Activated naive CD4-positive, alpha-beta T cell treated with anti-CD3 and anti-CD28 coated beads for 36 hours (primary cell): Measurements from ENCODE around the gene ASH1L. TPM values are rescaled to one million over a fixed set of nuclear protein-coding genes. Genes with fewer than 3 reads are reported as not detected.
"Not testable (repeated sequence)": the region's sequence is repeated elsewhere in the genome, so short reads cannot be mapped to it uniquely, and the experiment has no call there.

Source experiments
- CTCF ChIA-PET: fragments of 350-600 bp; sonication (Branson Sonifier 250); formaldehyde crosslinking; loops from one replicate; lab custom pipeline; 2021; ENCODE audit warnings: antibody characterized with exemption; lab: Charles Lee
- DNase-seq: peaks from one replicate; pipeline ENCODE4 v3.0.0-alpha.2; 2020
- H3K27ac Mint-ChIP-seq: one replicate; pipeline ENCODE4 v1.8.0; 2021; ENCODE audit warnings: mild to moderate bottlenecking, mixed read lengths
- H3K27me3 Mint-ChIP-seq: one replicate; pipeline ENCODE4 v1.8.0; 2021; ENCODE audit warnings: low read depth, mixed read lengths
- H3K36me3 Mint-ChIP-seq: one replicate; pipeline ENCODE4 v1.8.0; 2021; ENCODE audit warnings: low read depth, mixed read lengths
- H3K4me1 Mint-ChIP-seq: one replicate; pipeline ENCODE4 v1.8.0; 2021; ENCODE audit warnings: low read depth, mixed read lengths
- H3K4me3 Mint-ChIP-seq: one replicate; pipeline ENCODE4 v1.8.0; 2021; ENCODE audit warnings: mild to moderate bottlenecking, moderate library complexity, mixed read lengths
- H3K9me3 Mint-ChIP-seq: one replicate; pipeline ENCODE4 v1.8.0; 2021; ENCODE audit warnings: mixed read lengths
- intact Hi-C: fragments of 100-400 bp; cut with micrococcal nuclease; formaldehyde crosslinking; loops from one replicate; pipeline ENCODE4 v1.15.1; 2023
- total RNA-seq, 2 experiments: library from RNA; stranded (reverse); gene quantifications; one replicate each; pipeline ENCODE4 v1.2.3, GENCODE V29; 2021

ASH1L gene
- total RNA-seq: 10 to 100 TPM; 27.4 to 27.5 TPM

- peaks cover 23% of the 10 kb centered on the region for H3K36me3 Mint-ChIP-seq
- H3K4me1 Mint-ChIP-seq: peaks cover 48% of the 10 kb centered on the region
- H3K9me3 Mint-ChIP-seq: no peaks in the 10 kb centered on the region
- peak; percentile 95 for DNase-seq
- H3K27me3 Mint-ChIP-seq: no peaks in the 10 kb centered on the region
- CTCF ChIA-PET: no interaction called here
- peak within 1 kb of the TSS; percentile 97 for H3K27ac Mint-ChIP-seq
- H3K4me3 Mint-ChIP-seq: peak within 1 kb of the TSS; percentile 100
- intact Hi-C loops: loop anchor here (1.0 to 10.0 kb wide), 7 partner anchors 26 to 320 kb away; partner anchors contain the start of genes CLK2 and HCN3
Measured at GRCh38 chr1:155562581-155563376, at the start of gene ASH1L. TSS of gene ASH1L (minus strand) at chr1:155562803. CDS start at chr1:155521519, 41,284 bp downstream.

GRCh38 chr1:155610257-155610647 lies 47.6 kb upstream of the ASH1L start:
- not testable (repeated sequence) for H3K27me3 Mint-ChIP-seq, H3K27ac Mint-ChIP-seq, H3K9me3 Mint-ChIP-seq, DNase-seq
- CTCF ChIA-PET: interaction anchor here (1.0 kb wide), 2 partner anchors 10 to 360 kb away, joined by 3 to 4 read pairs; no protein-coding TSS in a partner anchor
- Mint-ChIP-seq H3K4me3 (peak overlapping the region; percentile 58), H3K4me1 (peaks cover 14% of the 10 kb centered on the region), H3K36me3 (peaks cover 12% of the 10 kb centered on the region)
- intact Hi-C loops: loop anchor here (1.0 kb wide), 1 partner anchor 74 kb away; no protein-coding TSS in a partner anchor

- Mint-ChIP-seq H3K4me3 (peak within 1 kb of the TSS; percentile 93), H3K27me3 (no peaks in the 10 kb centered on the region), H3K27ac (peak within 1 kb of the TSS; percentile 87), H3K9me3 (no peaks in the 10 kb centered on the region), H3K36me3 (peaks cover 10% of the 10 kb centered on the region), H3K4me1 (peaks cover 13% of the 10 kb centered on the region)
- peak; percentile 100 for DNase-seq
- CTCF ChIA-PET: interaction anchor here (0.9 to 1.0 kb wide), 3 partner anchors 9 to 359 kb away, joined by 3 to 5 read pairs (median 4); no protein-coding TSS in a partner anchor
- intact Hi-C loops: loop anchor here (1.0 kb wide), 1 partner anchor 73 kb away; no protein-coding TSS in a partner anchor
Measured at GRCh38 chr1:155609515-155610256, 47.1 kb upstream of the ASH1L start, which contains the start of gene MSTO1. TSS of gene MSTO1 (plus strand) at chr1:155610218. CDS start at chr1:155610249, 31 bp downstream.

- no peak for DNase-seq
- no peaks in the 10 kb centered on the region for H3K9me3 Mint-ChIP-seq
- intact Hi-C loops: no loop called here
- peak overlapping the region; percentile 66 for H3K27ac Mint-ChIP-seq
- no peaks in the 10 kb centered on the region for H3K27me3 Mint-ChIP-seq
- H3K4me1 Mint-ChIP-seq: peaks cover 13% of the 10 kb centered on the region
- CTCF ChIA-PET: interaction anchor here (0.9 to 2.2 kb wide), 2 partner anchors 273 to 358 kb away, joined by 5 to 10 read pairs; no protein-coding TSS in a partner anchor
- peak overlapping the region; percentile 58 for H3K4me3 Mint-ChIP-seq
- peaks cover 8% of the 10 kb centered on the region for H3K36me3 Mint-ChIP-seq
Measured at GRCh38 chr1:155608888-155609225, 46.3 kb upstream of the ASH1L start.

- Mint-ChIP-seq H3K4me3 (no peak overlapping the region), H3K36me3 (peaks cover 6% of the 10 kb centered on the region), H3K4me1 (peaks cover 10% of the 10 kb centered on the region), H3K27ac (peak overlapping the region; percentile 50), H3K27me3 (no peaks in the 10 kb centered on the region), H3K9me3 (no peaks in the 10 kb centered on the region)
- DNase-seq: no peak
- CTCF ChIA-PET: interaction anchor here (0.6 to 2.2 kb wide), 2 partner anchors 130 to 357 kb away, joined by 3 to 10 read pairs; no protein-coding TSS in a partner anchor
- intact Hi-C loops: no loop called here
Measured at GRCh38 chr1:155607708-155608107, 45.1 kb upstream of the ASH1L start.

GRCh38 chr1:155599828-155600572 lies 37.4 kb upstream of the ASH1L start:
- CTCF ChIA-PET: interaction anchor here (1.0 kb wide), 1 partner anchor 10 kb away, joined by 4 read pairs; the partner anchor contains the start of gene MSTO1
- peaks cover 12% of the 10 kb centered on the region for H3K4me1 Mint-ChIP-seq
- intact Hi-C loops, H3K4me3 Mint-ChIP-seq, H3K36me3 Mint-ChIP-seq, H3K9me3 Mint-ChIP-seq, DNase-seq, H3K27ac Mint-ChIP-seq, H3K27me3 Mint-ChIP-seq: not testable (repeated sequence)

- peak; percentile 23 for DNase-seq
- H3K4me1 Mint-ChIP-seq: peaks cover 12% of the 10 kb centered on the region
- no peaks in the 10 kb centered on the region for H3K36me3 Mint-ChIP-seq
- H3K4me3 Mint-ChIP-seq: peak overlapping the region; percentile 69
- no peaks in the 10 kb centered on the region for H3K27me3 Mint-ChIP-seq
- CTCF ChIA-PET: interaction anchor here (0.6 to 1.0 kb wide), 2 partner anchors 28 to 87 kb away, joined by 3 read pairs; no protein-coding TSS in a partner anchor
- no peaks in the 10 kb centered on the region for H3K9me3 Mint-ChIP-seq
- peak overlapping the region; percentile 44 for H3K27ac Mint-ChIP-seq
- intact Hi-C loops: no loop called here
Measured at GRCh38 chr1:155598842-155599331, 36.3 kb upstream of the ASH1L start.

- Mint-ChIP-seq H3K4me1 (peaks cover 12% of the 10 kb centered on the region), H3K27me3 (no peaks in the 10 kb centered on the region), H3K4me3 (no peak overlapping the region), H3K9me3 (no peaks in the 10 kb centered on the region), H3K27ac (no peak overlapping the region), H3K36me3 (no peaks in the 10 kb centered on the region)
- no peak for DNase-seq
- CTCF ChIA-PET: interaction anchor here (0.6 to 1.1 kb wide), 4 partner anchors 70 to 346 kb away, joined by 3 to 4 read pairs (median 3); no protein-coding TSS in a partner anchor
- intact Hi-C loops: no loop called here
Measured at GRCh38 chr1:155596864-155597263, 34.3 kb upstream of the ASH1L start.

- H3K27ac Mint-ChIP-seq, intact Hi-C loops, H3K27me3 Mint-ChIP-seq, H3K4me3 Mint-ChIP-seq, DNase-seq, H3K9me3 Mint-ChIP-seq, H3K36me3 Mint-ChIP-seq: not testable (repeated sequence)
- CTCF ChIA-PET: interaction anchor here (0.7 to 1.1 kb wide), 4 partner anchors 223 to 345 kb away, joined by 3 to 4 read pairs (median 3); no protein-coding TSS in a partner anchor
- peaks cover 12% of the 10 kb centered on the region for H3K4me1 Mint-ChIP-seq
Measured at GRCh38 chr1:155595877-155596474, 33.4 kb upstream of the ASH1L start.

GRCh38 chr1:155591770-155592169 lies 29.2 kb upstream of the ASH1L start:
- Mint-ChIP-seq H3K9me3 (no peaks in the 10 kb centered on the region), H3K4me3 (no peak overlapping the region), H3K27me3 (no peaks in the 10 kb centered on the region), H3K36me3 (peaks cover 2% of the 10 kb centered on the region), H3K4me1 (no peaks in the 10 kb centered on the region), H3K27ac (no peak overlapping the region)
- CTCF ChIA-PET: interaction anchor here (0.7 to 3.9 kb wide), 5 partner anchors 35 to 385 kb away, joined by 3 to 24 read pairs (median 3); no protein-coding TSS in a partner anchor
- intact Hi-C loops: loop anchor here (1.0 to 2.0 kb wide), 3 partner anchors 267 to 385 kb away; partner anchors contain the start of gene THBS3
- peak; percentile 44 for DNase-seq
